Activated CD4-positive, alpha-beta T cell treated with anti-CD3 and anti-CD28 coated beads, Interleukin-2, amount 10 ng/mL, durations not matched to agents 7 days and 5 days (primary cell): ENCODE data around the gene HOXA13. TPM values are rescaled to one million over a fixed set of nuclear protein-coding genes. Genes with fewer than 3 reads are reported as not detected.

Experiments used
- CTCF ChIA-PET: fragments of 350-600 bp; sonication (Branson Sonifier 250); formaldehyde crosslinking; loops from one replicate; lab custom pipeline; 2021; ENCODE audit warnings: antibody characterized with exemption; lab: Charles Lee
- POLR2A ChIA-PET: fragments of 350-600 bp; sonication (Branson Sonifier 250); formaldehyde crosslinking; loops from one replicate; lab custom pipeline; 2021; ENCODE audit warnings: antibody characterized with exemption; lab: Charles Lee
- DNase-seq: peaks from one replicate; pipeline ENCODE4 v3.0.0-alpha.2; 2020
- H3K27ac Mint-ChIP-seq: one replicate; pipeline ENCODE4 v1.8.0; 2021; ENCODE audit warnings: mild to moderate bottlenecking, moderate library complexity, mixed read lengths
- H3K27me3 Mint-ChIP-seq: one replicate; pipeline ENCODE4 v1.8.0; 2021; ENCODE audit warnings: mixed read lengths
- H3K36me3 Mint-ChIP-seq: one replicate; pipeline ENCODE4 v1.8.0; 2021; ENCODE audit warnings: low read depth, mixed read lengths
- H3K4me1 Mint-ChIP-seq: one replicate; pipeline ENCODE4 v1.8.0; 2021; ENCODE audit warnings: mixed read lengths
- H3K4me3 Mint-ChIP-seq: one replicate; pipeline ENCODE4 v1.8.0; 2021; ENCODE audit warnings: mild to moderate bottlenecking, moderate library complexity, mixed read lengths
- H3K9me3 Mint-ChIP-seq: one replicate; pipeline ENCODE4 v1.8.0; 2021; ENCODE audit warnings: mixed read lengths
- total RNA-seq, 2 experiments: library from RNA; stranded (reverse); gene quantifications; one replicate each; pipeline ENCODE4 v1.2.3, GENCODE V29; 2021

HOXA13 gene
- total RNA-seq, 2 experiments from 2014 or later: not detected

DNA sequence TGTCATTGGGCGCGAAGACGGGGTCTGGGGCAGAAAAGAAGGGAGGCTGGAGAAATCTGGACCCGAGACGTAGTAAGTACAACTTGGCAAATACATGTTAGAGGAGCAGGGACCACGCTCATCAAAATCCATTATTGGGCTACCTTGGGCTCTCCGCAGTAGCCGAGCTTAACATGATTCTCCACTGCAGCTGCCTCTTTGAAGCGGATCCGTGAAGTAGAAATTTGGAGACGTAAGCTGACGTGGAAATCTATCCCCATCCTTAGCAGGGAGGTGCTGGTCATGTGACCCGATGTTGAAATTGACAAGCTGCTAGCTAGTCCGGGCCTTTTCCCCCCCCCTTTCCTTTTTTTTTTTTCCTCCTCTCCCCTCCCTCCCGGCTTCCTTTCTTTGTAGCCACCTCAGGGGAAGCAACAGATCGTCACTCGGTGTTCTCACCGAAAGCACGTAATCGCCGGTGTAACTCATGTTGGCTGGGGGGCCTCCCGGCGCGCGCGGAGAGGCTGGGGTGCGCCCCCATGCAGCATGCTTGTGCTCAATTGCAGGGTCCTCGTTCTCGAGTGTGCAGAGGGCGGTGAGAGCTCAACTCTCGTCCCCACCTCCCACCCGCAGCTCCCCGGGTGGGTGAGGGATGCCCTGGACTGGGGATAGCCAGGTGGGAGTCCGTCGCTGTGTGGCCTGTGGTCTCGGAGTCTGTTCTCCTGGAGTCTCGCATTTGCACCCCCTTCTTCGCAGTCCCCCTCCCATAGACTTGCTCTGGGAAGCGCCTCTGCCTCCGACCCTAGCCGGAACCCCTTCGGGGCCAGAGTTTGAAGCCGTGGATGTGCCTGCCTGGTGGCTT, 14.7 kb downstream of the HOXA13 start, which contains the start of gene HOXA11:
Gene HOXA11 (minus strand): TSS at position 220 of the 841 bp plus-strand sequence. CDS start 88 bp downstream, at position 132.
- peaks cover 79% of the 10 kb centered on the region for H3K27me3 Mint-ChIP-seq
- ChIA-PET POLR2A (no interaction called here), CTCF (interaction anchor here (0.6 to 4.0 kb wide), 8 partner anchors 10 to 307 kb away, joined by 3 to 18 read pairs (median 4); no protein-coding TSS in a partner anchor)
- H3K4me3 Mint-ChIP-seq: peak within 1 kb of the TSS; percentile 50
- peak within 1 kb of the TSS; percentile 69 for H3K27ac Mint-ChIP-seq
- no peaks in the 10 kb centered on the region for H3K9me3 Mint-ChIP-seq
- DNase-seq: no peak
- peaks cover 11% of the 10 kb centered on the region for H3K36me3 Mint-ChIP-seq
- H3K4me1 Mint-ChIP-seq: peaks cover 42% of the 10 kb centered on the region

DNA sequence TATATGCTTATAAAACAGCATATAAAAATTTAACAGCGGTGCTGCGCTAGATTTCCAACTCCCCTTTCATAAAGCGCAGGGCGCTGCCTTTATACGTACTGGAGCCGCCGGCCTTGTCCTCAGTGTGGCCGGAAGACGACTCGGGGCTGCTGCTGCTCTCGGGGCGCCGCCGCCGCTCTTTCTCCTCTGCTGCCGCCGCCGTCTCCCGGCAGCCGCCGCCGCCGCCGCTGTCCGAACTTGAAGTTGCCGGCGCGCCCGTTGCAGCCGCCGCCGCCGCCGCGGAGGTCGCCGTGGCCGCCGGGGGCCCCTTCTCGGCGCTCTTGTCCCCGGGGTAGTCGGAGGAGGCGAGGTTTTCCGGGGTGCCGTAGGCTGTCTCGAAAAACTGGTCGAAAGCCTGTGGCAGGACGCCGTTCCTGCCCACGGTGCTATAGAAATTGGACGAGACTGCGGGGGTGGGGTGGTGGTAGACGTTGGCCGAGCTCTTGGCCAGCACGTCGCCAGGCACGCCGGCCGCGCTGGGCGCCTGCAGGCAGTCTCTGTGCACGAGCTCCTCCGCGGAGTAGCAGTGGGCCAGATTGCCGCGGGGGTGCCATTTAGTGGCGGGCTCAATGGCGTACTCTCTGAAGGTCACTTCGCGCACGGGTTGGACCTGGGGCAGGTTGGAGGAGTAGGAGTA, 15.4 kb downstream of the HOXA13 start:
- CTCF ChIA-PET: interaction anchor here (0.6 to 4.0 kb wide), 7 partner anchors 10 to 307 kb away, joined by 3 to 18 read pairs (median 3); partner anchors contain the start of gene HOXA10
- H3K27me3 Mint-ChIP-seq: peaks cover 77% of the 10 kb centered on the region
- H3K9me3 Mint-ChIP-seq: no peaks in the 10 kb centered on the region
- peaks cover 9% of the 10 kb centered on the region for H3K36me3 Mint-ChIP-seq
- peak overlapping the region; percentile 69 for H3K27ac Mint-ChIP-seq
- DNase-seq: no peak
- peaks cover 41% of the 10 kb centered on the region for H3K4me1 Mint-ChIP-seq
- H3K4me3 Mint-ChIP-seq: peak overlapping the region; percentile 47
- POLR2A ChIA-PET: no interaction called here

DNA sequence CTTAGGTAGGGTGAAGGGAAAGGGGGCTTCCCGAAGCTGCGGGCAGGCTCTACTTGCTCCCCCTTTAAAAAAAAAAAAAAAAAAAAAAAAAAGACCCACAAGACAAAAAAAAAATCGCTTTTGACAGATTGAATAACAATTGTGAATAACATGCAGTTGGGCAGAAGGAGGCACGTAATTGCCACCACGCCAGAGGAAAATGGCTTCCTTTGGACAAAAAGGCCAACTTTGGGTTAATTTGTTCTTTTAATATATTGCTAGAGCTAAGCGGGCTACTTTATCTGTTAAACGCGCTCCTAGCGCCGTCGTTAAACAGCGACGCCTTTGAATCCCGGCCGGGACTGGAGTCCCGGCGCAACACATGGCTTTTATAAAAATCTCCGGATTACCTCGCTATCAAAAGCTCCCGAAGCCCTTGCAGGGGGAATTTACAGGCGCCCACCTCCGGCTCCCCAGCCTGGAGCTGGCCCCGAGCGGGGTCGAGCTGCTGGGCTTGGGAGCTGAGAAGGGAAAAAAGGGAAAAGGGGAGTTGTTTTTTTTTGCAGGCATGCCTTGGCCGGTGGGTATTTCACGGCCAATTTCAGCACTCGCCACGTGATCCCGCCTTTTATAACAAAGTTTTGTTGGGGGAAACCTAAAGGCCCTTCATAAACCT, 16.1 kb downstream of the HOXA13 start:
- POLR2A ChIA-PET: no interaction called here
- H3K4me1 Mint-ChIP-seq: peaks cover 39% of the 10 kb centered on the region

DNA sequence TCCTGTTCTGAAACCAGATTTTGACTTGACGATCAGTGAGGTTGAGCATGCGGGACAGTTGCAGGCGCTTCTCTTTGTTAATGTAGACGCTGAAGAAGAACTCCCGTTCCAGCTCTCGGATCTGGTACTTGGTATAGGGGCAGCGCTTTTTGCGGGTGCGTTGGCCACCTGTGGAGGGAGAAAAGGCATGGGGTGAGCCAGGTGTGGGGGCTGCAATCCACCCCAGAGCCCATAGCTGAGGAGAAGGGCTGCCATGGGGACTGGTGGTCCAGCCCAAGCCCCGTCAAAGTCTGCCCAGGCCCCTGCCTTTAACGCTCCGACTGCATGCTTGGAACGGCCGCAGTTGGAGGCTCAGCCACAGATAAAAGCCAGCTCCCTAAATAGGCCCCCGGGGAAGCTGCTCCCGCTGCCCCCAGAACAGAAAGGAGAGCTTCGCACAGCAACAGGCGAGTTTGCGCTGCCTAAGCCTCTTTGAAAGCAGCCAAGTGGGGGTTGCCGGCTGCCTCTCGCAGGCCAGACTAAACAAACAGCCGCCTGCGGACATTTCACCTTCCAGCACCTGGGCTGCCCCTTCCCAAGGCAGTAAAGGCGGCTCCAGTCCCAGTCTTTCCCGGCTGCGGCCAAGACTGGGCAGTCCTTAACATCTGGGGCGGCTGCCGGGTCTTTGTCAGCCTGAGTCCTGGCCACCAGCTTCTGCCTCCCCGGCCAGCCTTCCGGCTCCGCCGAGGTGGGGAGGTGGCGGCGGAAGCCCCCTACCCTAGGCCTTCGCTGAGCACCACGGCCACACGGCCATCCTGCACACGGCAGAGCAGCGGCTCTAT, 16.8 kb downstream of the HOXA13 start:
- no peak overlapping the region for H3K4me3 Mint-ChIP-seq
- peaks cover 32% of the 10 kb centered on the region for H3K4me1 Mint-ChIP-seq
- H3K27me3 Mint-ChIP-seq: peaks cover 77% of the 10 kb centered on the region
- ChIA-PET CTCF (interaction anchor here (0.6 to 1.3 kb wide), 5 partner anchors 12 to 42 kb away, joined by 3 to 5 read pairs (median 3); no protein-coding TSS in a partner anchor), POLR2A (no interaction called here)
- peak overlapping the region; percentile 13 for H3K27ac Mint-ChIP-seq
- H3K9me3 Mint-ChIP-seq: no peaks in the 10 kb centered on the region
- H3K36me3 Mint-ChIP-seq: peaks cover 4% of the 10 kb centered on the region
- no peak for DNase-seq

More for the DNA sequence above, 16.1 kb downstream of the HOXA13 start:
- Mint-ChIP-seq H3K4me3 (peak overlapping the region; percentile 38), H3K9me3 (no peaks in the 10 kb centered on the region), H3K27ac (no peak overlapping the region), H3K27me3 (peaks cover 81% of the 10 kb centered on the region), H3K36me3 (peaks cover 9% of the 10 kb centered on the region)
- CTCF ChIA-PET: interaction anchor here (0.7 to 1.3 kb wide), 4 partner anchors 9 to 33 kb away, joined by 3 to 5 read pairs (median 3); partner anchors contain the start of gene HOXA10
- DNase-seq: no peak

DNA sequence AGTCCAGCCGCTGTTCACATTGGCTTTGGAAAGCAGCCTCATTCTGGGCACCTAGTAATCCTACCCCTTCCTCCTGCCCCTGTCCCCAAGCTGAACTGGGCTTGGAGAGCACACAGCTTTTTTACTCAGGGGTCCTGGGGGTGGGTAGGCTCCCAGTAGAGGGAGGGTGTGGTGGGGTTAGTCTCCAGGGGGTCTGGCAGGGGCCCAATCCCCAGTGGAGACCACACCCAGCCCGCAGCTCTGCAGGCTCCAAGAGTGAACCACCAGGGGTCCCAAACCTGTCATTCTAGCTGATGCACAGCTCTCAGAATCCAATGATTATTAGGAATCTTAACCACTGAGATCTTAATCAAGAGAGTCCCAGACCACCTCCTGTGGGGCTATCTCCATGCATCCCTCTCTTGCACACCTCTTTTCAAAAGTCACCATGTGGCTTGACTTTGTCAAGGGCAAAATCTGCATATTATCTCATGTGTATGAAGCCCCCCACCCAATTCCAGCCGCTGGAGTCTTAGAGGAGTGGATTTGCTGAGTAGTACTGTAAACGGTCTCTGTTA, 17.5 kb downstream of the HOXA13 start:
- Mint-ChIP-seq H3K27me3 (peaks cover 77% of the 10 kb centered on the region), H3K27ac (no peak overlapping the region), H3K4me3 (no peak overlapping the region), H3K36me3 (peaks cover 4% of the 10 kb centered on the region), H3K4me1 (peaks cover 27% of the 10 kb centered on the region), H3K9me3 (no peaks in the 10 kb centered on the region)
- ChIA-PET POLR2A (no interaction called here), CTCF (interaction anchor here (0.6 to 1.3 kb wide), 4 partner anchors 12 to 41 kb away, joined by 3 to 4 read pairs (median 3); no protein-coding TSS in a partner anchor)
- no peak for DNase-seq

DNA sequence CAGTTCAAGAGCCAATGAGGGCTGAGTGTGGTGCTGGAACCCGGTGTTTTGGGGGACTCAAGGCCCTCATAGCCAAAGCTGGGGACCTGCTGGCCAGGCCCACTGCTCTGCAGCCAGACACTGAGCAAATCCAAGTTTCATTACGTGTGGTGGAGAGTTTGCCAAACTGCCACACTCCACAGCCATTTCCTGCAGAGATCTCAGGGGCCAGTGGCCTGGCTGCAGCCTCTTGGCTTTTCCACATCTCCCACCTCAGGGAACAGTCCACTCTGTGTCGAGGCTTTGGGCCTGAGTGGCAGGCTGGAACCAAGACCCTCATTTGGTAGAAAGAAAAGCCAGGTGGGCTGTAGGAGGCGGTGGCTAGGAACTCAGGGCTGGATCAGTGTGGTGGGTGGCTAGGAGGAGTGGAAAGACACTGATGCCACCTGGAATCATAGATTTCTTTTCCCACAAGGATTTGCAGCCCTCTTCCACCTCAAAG, 18.1 kb downstream of the HOXA13 start:
- Mint-ChIP-seq H3K4me3 (no peak overlapping the region), H3K9me3 (no peaks in the 10 kb centered on the region), H3K36me3 (peaks cover 4% of the 10 kb centered on the region), H3K27ac (no peak overlapping the region), H3K4me1 (peaks cover 24% of the 10 kb centered on the region), H3K27me3 (peaks cover 77% of the 10 kb centered on the region)
- no peak for DNase-seq
- ChIA-PET CTCF (interaction anchor here (1.1 kb wide), 1 partner anchor 21 kb away, joined by 3 read pairs; no protein-coding TSS in a partner anchor), POLR2A (no interaction called here)

DNA sequence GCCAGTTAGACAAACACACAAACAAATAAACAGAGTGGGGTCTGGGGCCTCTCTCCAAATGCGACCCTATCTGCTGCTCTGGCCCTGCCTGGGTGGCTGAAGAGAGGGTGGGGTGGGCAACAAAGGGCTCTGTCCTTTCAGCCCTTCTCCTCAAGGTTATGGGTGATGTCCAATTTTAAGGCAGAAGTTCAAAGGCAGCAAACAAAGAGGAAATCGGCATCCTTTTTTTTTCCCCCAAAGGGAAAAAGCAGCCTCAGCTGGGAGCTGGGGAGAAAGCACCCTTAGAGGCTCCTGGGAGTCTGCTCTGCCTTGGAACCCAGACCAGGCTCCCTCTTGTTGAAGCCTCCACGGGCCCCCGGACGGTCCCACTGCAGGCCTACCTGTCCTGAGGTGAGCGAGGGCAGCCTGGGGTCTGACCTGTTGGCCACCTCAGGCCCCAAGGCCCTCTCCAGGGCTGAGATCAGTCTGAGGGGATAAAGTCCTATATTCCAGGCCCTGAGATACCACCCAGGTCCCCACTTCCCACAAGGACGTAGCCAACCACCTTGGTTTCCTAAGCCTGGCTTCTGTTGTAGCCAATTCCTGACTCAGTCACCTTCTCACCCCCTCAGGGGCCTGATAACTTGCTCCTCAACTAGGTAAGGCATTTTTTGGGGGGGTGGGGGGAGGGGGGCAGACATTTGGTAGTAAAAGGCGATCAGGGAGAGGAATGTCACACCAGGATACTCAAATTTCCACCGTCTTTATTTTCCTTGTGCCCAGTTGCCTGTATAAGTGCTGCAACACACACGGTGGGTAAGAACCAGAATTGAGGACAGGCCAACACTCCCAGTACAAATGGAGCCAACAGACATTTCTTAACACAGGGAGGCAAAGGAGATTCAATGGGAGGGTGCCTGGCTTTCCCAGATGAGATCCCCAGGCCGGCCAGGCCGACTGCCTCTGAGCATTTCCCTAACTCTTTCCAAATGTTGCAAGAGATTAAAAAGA, 19.2 kb downstream of the HOXA13 start:
- DNase-seq: no peak
- H3K27ac Mint-ChIP-seq: no peak overlapping the region
- H3K9me3 Mint-ChIP-seq: no peaks in the 10 kb centered on the region
- H3K36me3 Mint-ChIP-seq: peaks cover 2% of the 10 kb centered on the region
- POLR2A ChIA-PET: no interaction called here
- H3K4me1 Mint-ChIP-seq: peaks cover 21% of the 10 kb centered on the region
- CTCF ChIA-PET: interaction anchor here (1.1 to 2.0 kb wide), 7 partner anchors 9 to 30 kb away, joined by 3 to 7 read pairs (median 6); partner anchors contain the start of gene HOXA3
- no peak overlapping the region for H3K4me3 Mint-ChIP-seq
- peaks cover 73% of the 10 kb centered on the region for H3K27me3 Mint-ChIP-seq

DNA sequence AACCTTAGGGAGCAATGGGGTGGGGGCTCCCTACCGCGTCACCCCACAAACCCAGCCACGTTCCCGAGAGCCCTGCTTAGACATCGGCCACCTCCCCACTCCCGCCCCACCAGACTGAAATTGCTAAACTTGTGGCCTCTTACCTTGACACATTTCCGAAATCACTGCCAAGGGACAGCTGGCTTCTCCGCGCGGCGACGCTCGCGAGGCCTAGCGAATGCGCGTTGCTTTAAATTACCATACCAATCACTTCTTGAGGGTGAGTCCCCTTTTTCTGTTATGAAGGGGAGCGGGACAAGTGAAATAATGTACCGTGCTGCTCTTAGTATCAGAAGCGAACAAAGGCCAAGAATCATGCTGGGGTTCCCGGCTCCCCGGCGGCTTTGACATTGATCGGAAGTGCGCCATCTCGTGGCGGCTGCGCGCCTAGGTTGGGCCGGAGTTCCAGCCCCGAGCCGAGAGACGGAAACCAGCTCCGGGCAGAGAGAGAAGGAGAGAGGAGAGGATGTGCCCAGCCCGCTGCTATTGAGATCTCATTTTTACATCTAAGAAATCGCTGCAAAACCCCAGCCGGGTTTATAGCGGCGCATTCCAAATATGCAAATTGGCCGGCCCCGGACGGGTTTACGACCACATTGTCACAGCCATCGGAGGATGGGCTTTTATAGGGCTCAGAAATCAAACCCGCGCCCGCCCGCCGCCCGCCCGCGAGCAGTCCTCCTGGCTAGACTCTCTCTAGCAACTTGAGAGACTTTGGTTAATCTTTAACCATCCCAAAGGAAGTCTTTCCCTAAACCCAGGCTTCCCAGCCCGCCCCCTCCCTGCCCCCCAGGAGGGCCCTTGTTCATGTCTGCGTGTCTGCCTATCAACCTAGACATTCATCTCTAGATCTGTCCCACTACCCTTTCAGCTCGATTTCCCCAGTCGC, 20.1 kb downstream of the HOXA13 start:
- H3K27me3 Mint-ChIP-seq: peaks cover 71% of the 10 kb centered on the region
- peak; percentile 49 for DNase-seq
- no peak overlapping the region for H3K4me3 Mint-ChIP-seq
- no peaks in the 10 kb centered on the region for H3K36me3 Mint-ChIP-seq
- CTCF ChIA-PET: interaction anchor here (0.9 to 2.0 kb wide), 9 partner anchors 10 to 29 kb away, joined by 3 to 7 read pairs (median 4); partner anchors contain the start of gene HOXA3
- H3K9me3 Mint-ChIP-seq: no peaks in the 10 kb centered on the region
- peaks cover 11% of the 10 kb centered on the region for H3K4me1 Mint-ChIP-seq
- H3K27ac Mint-ChIP-seq: no peak overlapping the region
- POLR2A ChIA-PET: no interaction called here

DNA sequence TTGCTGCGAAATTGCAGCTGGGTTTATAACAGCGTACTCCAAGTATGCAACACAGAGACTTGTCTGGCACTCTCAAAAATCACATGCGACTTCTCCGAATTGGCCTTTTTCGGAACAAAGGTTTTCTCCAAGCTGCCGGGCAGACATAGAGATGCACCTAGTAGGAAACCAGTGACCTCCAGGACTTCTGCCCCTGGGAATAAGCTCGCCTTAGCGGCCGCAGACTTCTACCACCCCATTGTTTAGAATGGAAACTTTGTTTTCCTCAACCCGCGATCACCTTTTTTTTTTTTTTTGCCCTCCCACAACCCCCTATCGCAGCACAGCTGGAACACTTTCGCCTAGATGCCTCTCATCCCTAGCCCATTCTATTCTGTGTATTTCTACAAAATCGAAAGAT, 20.9 kb downstream of the HOXA13 start:
- H3K27ac Mint-ChIP-seq: no peak overlapping the region
- POLR2A ChIA-PET: no interaction called here

More for the DNA sequence above, 20.9 kb downstream of the HOXA13 start:
- no peak for DNase-seq
- Mint-ChIP-seq H3K36me3 (no peaks in the 10 kb centered on the region), H3K9me3 (no peaks in the 10 kb centered on the region), H3K27me3 (peaks cover 72% of the 10 kb centered on the region), H3K4me1 (peaks cover 9% of the 10 kb centered on the region), H3K4me3 (no peak overlapping the region)
- CTCF ChIA-PET: interaction anchor here (0.6 to 2.0 kb wide), 9 partner anchors 9 to 827 kb away, joined by 3 to 7 read pairs (median 3); partner anchors contain the start of gene HOXA3
